Measurements from ENCODE around the gene L1TD1. TPM values are rescaled to one million over a fixed set of nuclear protein-coding genes. Genes with fewer than 3 reads are reported as not detected.
"Not testable (repeated sequence)": the region's sequence is repeated elsewhere in the genome, so short reads cannot be mapped to it uniquely, and the experiment has no call there.

Gene L1TD1
- total and polyA plus RNA-seq, 10 donors: 0.72 to 3.5 (median 1.3) TPM

DNA sequence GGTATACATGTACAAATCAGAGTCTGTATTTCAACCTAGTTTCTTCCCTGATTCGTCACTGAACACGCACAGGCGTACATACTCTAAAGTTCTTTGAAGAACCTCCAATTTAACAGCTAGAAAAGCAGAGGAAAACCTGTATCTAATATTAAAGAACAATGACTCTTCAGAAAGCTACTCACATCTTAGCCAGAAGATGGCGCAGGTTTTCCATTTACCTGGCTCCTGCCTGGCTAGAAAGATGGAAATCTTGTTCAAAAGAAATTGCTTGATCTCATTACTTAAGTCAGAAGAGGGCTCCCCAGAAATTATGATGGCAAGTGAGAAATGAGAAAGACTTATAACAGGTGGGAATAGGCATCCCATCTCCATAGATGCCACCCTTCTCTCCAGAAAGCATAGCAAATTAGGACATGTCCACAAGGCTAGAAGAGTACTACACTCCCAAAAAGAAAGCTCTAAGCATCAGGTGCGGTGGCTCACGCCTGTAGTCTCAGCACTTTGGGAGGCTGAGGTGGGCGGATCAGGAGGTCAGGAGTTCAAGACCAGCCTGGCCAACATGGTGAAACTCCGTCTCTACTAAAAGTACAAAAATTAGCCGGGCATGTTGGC lies 19.0 kb upstream of the L1TD1 start:
- peak; percentile 12 for DNase-seq
- Histone ChIP-seq H3K27ac (no peak overlapping the region), H3K4me3 (no peak overlapping the region), H3K9me3 (no peaks in the 10 kb centered on the region), H3K4me1 (no peaks in the 10 kb centered on the region), H3K27me3 (replicated peaks in 1 of 7) (peaks cover 0 to 10% (median 0%) of the 10 kb centered on the region in 7 donors), H3K36me3 (no peaks in the 10 kb centered on the region)
- TF ChIP-seq POLR2A (IDR thresholded peaks at IDR 0.05) (no peak), POLR2AphosphoS5 (IDR thresholded peaks at IDR 0.05) (no peak)
- TF ChIP-seq, protein P1, sequence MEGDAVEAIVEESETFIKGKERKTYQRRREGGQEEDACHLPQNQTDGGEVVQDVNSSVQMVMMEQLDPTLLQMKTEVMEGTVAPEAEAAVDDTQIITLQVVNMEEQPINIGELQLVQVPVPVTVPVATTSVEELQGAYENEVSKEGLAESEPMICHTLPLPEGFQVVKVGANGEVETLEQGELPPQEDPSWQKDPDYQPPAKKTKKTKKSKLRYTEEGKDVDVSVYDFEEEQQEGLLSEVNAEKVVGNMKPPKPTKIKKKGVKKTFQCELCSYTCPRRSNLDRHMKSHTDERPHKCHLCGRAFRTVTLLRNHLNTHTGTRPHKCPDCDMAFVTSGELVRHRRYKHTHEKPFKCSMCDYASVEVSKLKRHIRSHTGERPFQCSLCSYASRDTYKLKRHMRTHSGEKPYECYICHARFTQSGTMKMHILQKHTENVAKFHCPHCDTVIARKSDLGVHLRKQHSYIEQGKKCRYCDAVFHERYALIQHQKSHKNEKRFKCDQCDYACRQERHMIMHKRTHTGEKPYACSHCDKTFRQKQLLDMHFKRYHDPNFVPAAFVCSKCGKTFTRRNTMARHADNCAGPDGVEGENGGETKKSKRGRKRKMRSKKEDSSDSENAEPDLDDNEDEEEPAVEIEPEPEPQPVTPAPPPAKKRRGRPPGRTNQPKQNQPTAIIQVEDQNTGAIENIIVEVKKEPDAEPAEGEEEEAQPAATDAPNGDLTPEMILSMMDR (IDR thresholded peaks at IDR 0.05 in 8 of 11, conservative IDR thresholded peaks at IDR 0.05 in 3 of 11): peak; percentile 13 to 72 (median 58)
- WGBS, 5 donors: 49 to 56% (median 52%) methylated on average over 9 of the region's 9 CpGs
- intact Hi-C loops (cut with DNase I; ENCODE audit: low total_unique reads): loop anchor here (2.0 kb wide), 1 partner anchor 231 kb away; no protein-coding TSS in a partner anchor

DNA sequence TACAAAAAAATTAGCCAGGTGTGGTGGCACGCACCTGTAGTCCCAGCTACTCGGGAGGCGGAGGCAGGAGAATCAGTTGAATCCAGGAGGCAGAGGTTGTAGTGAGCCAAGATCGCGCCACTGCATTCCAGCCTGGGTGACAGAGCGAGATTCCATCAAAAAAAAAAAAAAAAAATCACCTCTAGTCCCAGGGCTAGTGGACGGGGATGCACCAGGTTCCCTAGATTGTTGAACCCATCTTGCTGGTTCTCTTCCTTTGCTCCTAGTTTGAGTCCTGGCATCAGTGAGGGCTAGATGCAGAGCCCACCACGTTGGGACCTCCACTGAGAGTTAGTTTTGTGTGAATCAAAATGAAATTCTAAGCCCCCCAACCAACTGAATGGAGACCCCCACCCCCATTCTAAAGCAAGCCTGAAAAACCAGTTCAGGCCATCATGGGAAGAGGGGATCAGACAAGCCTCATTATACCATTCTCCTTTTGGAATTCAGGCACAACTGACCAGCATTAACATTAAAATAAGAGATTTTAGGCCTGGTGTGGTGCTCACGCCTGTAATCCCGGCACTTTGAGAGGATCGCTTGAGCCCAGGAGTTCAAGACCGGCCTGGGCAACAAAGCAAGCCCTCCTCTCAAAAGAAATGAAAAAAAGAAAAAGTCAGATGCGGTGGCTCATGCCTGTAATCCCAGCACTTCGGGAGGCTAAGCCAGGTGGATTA lies 17.9 kb upstream of the L1TD1 start:
- Histone ChIP-seq H3K9me3 (no peaks in the 10 kb centered on the region), H3K36me3 (no peaks in the 10 kb centered on the region), H3K27me3 (replicated peaks in 1 of 7) (peaks cover 0 to 10% (median 0%) of the 10 kb centered on the region in 7 donors), H3K27ac (no peak overlapping the region), H3K4me3 (no peak overlapping the region), H3K4me1 (no peaks in the 10 kb centered on the region)
- TF ChIP-seq POLR2A (IDR thresholded peaks at IDR 0.05): no peak
- TF ChIP-seq, protein P1 (IDR thresholded peaks at IDR 0.05 in 8 of 11, conservative IDR thresholded peaks at IDR 0.05 in 3 of 11): no peak
- TF ChIP-seq POLR2AphosphoS5 (IDR thresholded peaks at IDR 0.05): no peak
- peak; percentile 19 for DNase-seq
- 79 to 91% (median 87%) methylated on average over 14 of the region's 14 CpGs for WGBS, 5 donors
- intact Hi-C loops (cut with DNase I; ENCODE audit: low total_unique reads): no loop called here

- WGBS, 5 donors: 65 to 82% (median 73%) methylated on average over 1 of the region's 1 CpG
Observed at GRCh38 chr1:62177621-62178020, 17.0 kb upstream of the L1TD1 start.

DNA sequence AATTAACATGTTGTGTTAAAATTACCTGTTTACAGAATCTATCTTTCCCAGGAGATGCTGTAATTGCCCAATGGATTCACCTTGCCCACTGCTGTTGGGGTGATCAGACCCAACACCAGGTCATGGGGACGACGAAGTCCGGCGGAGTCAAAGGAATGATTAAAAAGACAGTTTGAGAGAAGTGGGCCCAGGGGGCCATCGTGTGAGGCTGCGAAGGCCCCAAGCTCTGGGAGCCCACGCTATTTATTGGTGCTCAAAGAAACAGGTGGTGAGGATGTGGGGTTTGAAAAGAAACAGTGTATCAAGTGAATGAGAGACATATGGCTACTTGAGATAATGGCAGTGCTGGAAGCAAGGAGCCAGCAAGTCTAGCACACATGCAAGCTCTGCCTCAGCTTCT lies 16.3 kb upstream of the L1TD1 start:
- Histone ChIP-seq H3K27me3 (replicated peaks in 1 of 7) (peaks cover 0 to 4% (median 0%) of the 10 kb centered on the region in 7 donors), H3K27ac (no peak overlapping the region), H3K9me3 (no peaks in the 10 kb centered on the region), H3K4me1 (no peaks in the 10 kb centered on the region), H3K4me3 (no peak overlapping the region), H3K36me3 (no peaks in the 10 kb centered on the region)
- intact Hi-C loops (cut with DNase I; ENCODE audit: low total_unique reads): no loop called here
- TF ChIP-seq, protein P1 (IDR thresholded peaks at IDR 0.05 in 8 of 11, conservative IDR thresholded peaks at IDR 0.05 in 3 of 11): no peak
- no peak for TF ChIP-seq POLR2A (IDR thresholded peaks at IDR 0.05)
- no peak for TF ChIP-seq POLR2AphosphoS5 (IDR thresholded peaks at IDR 0.05)
- WGBS, 5 donors: 90 to 96% (median 92%) methylated on average over 7 of the region's 7 CpGs
- peak; percentile 21 for DNase-seq

More at GRCh38 chr1:62177621-62178020, 17.0 kb upstream of the L1TD1 start:
- TF ChIP-seq POLR2A (IDR thresholded peaks at IDR 0.05): no peak
- Histone ChIP-seq H3K4me1 (no peaks in the 10 kb centered on the region), H3K4me3 (no peak overlapping the region), H3K9me3 (no peaks in the 10 kb centered on the region), H3K27ac (no peak overlapping the region), H3K36me3 (no peaks in the 10 kb centered on the region), H3K27me3 (replicated peaks in 1 of 7) (peaks cover 0 to 4% (median 0%) of the 10 kb centered on the region in 7 donors)
- intact Hi-C loops (cut with DNase I; ENCODE audit: low total_unique reads): no loop called here
- DNase-seq: no peak

GRCh38 chr1:62180054-62180453 lies 14.6 kb upstream of the L1TD1 start:
- H3K9me3 ChIP-seq; H3K36me3 ChIP-seq; H3K4me3 ChIP-seq; DNase-seq; H3K4me1 ChIP-seq; intact Hi-C loops (cut with DNase I; ENCODE audit: low total_unique reads); H3K27me3 ChIP-seq (replicated peaks in 1 of 7); H3K27ac ChIP-seq: not testable (repeated sequence)
- 75 to 86% (median 82%) methylated on average over 4 of the region's 4 CpGs for whole genome bisulfite sequencing, 5 donors

All from spleen (tissue), 11 donors.